Smooth muscle cell (in vitro differentiated cells): ENCODE data around the gene COL27A1. TPM values are rescaled to one million over a fixed set of nuclear protein-coding genes. Genes with fewer than 3 reads are reported as not detected.
A peak's percentile ranks its signal among the peaks of the same experiment; 100 is the strongest.

ENCODE experiments used
- DNase-seq: peaks from one replicate; lab custom pipeline; 2025; ENCODE audit not compliant: unreplicated experiment; lab: John Stamatoyannopoulos, UW
- H2AFZ ChIP-seq: fragments of 200-600 bp; sonication (generic); 2 replicates; pipeline ENCODE4 v1.6.0; 2016; ENCODE audit warnings: antibody characterized with exemption, low read depth, mild to moderate bottlenecking
- H3F3A ChIP-seq: fragments of 200-600 bp; sonication (generic); 2 replicates; pipeline ENCODE4 v1.6.0; 2017; ENCODE audit warnings: antibody characterized with exemption, low read depth
- H3K27ac ChIP-seq: fragments of 200-600 bp; sonication (generic); 2 replicates; pipeline ENCODE4 v1.5.1; 2016; ENCODE audit warnings: low read depth, mild to moderate bottlenecking
- H3K27me3 ChIP-seq: fragments of 200-600 bp; sonication (generic); 2 replicates; pipeline ENCODE4 v1.6.1; 2016; ENCODE audit warnings: low read depth, mild to moderate bottlenecking
- H3K36me3 ChIP-seq: fragments of 200-600 bp; sonication (generic); 2 replicates; pipeline ENCODE4 v1.5.1; 2016; ENCODE audit warnings: low read depth
- H3K4me1 ChIP-seq: fragments of 200-600 bp; sonication (generic); 2 replicates; pipeline ENCODE4 v1.5.1; 2016; ENCODE audit warnings: low read depth
- H3K4me2 ChIP-seq: fragments of 200-600 bp; sonication (generic); 2 replicates; pipeline ENCODE4 v1.6.0; 2016; ENCODE audit warnings: mild to moderate bottlenecking
- H3K4me3 ChIP-seq: fragments of 200-600 bp; sonication (generic); 2 replicates; pipeline ENCODE4 v1.5.1; 2016; ENCODE audit warnings: mild to moderate bottlenecking
- H3K79me2 ChIP-seq: fragments of 200-600 bp; sonication (generic); 2 replicates; pipeline ENCODE4 v1.6.0; 2016; ENCODE audit warnings: low read depth, mild to moderate bottlenecking
- H3K9ac ChIP-seq: fragments of 200-600 bp; sonication (generic); 2 replicates; pipeline ENCODE4 v1.6.0; 2016; ENCODE audit warnings: low read depth
- H3K9me3 ChIP-seq: fragments of 200-600 bp; sonication (generic); replicated peaks from 2 replicates; pipeline ENCODE4 v1.5.1; 2016; ENCODE audit warnings: low read depth
- H4K20me1 ChIP-seq: fragments of 200-600 bp; sonication (generic); 2 replicates; pipeline ENCODE4 v1.6.0; 2016; ENCODE audit warnings: low read depth
- CTCF ChIP-seq: fragments of 200-600 bp; sonication (generic); IDR thresholded peaks from 2 replicates; pipeline ENCODE4 v1.5.1; 2017; ENCODE audit warnings: borderline replicate concordance, mild to moderate bottlenecking, antibody characterized with exemption; ENCODE audit not compliant: insufficient read depth, poor library complexity, severe bottlenecking
- WGBS: methylation state at CpG from one replicate; pipeline ENCODE4 v1.1.7; 2016; ENCODE audit warnings: low lambda C conversion rate; 5-methylcytosine and 5-hydroxymethylcytosine counted together
- polyA plus RNA-seq: library from polyadenylated mRNA; unstranded; fragments of >200 nt; fragmentation: Nextera tagmentation; extraction: Ambion mirVana; gene quantifications from 2 replicates; pipeline ENCODE4 v1.2.1, GENCODE V29; 2016
- total RNA-seq: library from RNA; depleted of rRNA; stranded (reverse); fragments of >200 nt; gene quantifications from 2 replicates; pipeline ENCODE4 v1.2.3, GENCODE V29; 2014

Gene COL27A1
- 18.1 and 20.7 TPM in 2 replicates for total RNA-seq
- 19.9 and 33.5 TPM in 2 replicates for polyA plus RNA-seq

- Histone ChIP-seq H3K4me2 (peak within 1 kb of the TSS; percentile 93), H3K27ac (peak within 1 kb of the TSS; percentile 82), H2AFZ (no peak within 1 kb of the TSS), H4K20me1 (peaks cover 30% of the 10 kb centered on the region), H3K27me3 (no peaks in the 10 kb centered on the region), H3K79me2 (peaks cover 32% of the 10 kb centered on the region), H3K4me3 (peak within 1 kb of the TSS; percentile 61), H3K9ac (peak within 1 kb of the TSS; percentile 61), H3K9me3 (no peaks in the 10 kb centered on the region), H3K4me1 (peaks cover 26% of the 10 kb centered on the region), H3F3A (no peaks in the 10 kb centered on the region), H3K36me3 (no peaks in the 10 kb centered on the region)
- peak; percentile 79 for DNase-seq
- peak; percentile 96 for TF ChIP-seq CTCF
- under 1% methylated on average over 48 of the region's 63 CpGs for WGBS
Measured at GRCh38 chr9:114155263-114155994, at the start of gene COL27A1. Gene COL27A1, plus strand, starts transcription at chr9:114155537. Its CDS starts 414 bp downstream, at chr9:114155951.

GRCh38 chr9:114107286-114108001 is 47.9 kb upstream of the COL27A1 start:
- Histone ChIP-seq H3K79me2 (no peaks in the 10 kb centered on the region), H3K9me3 (no peaks in the 10 kb centered on the region), H3F3A (no peaks in the 10 kb centered on the region), H3K36me3 (no peaks in the 10 kb centered on the region), H3K27me3 (peaks cover 19% of the 10 kb centered on the region), H3K4me2 (no peak overlapping the region), H4K20me1 (no peaks in the 10 kb centered on the region), H2AFZ (peak overlapping the region; percentile 35), H3K4me1 (no peaks in the 10 kb centered on the region), H3K27ac (no peak overlapping the region), H3K4me3 (no peak overlapping the region), H3K9ac (no peak overlapping the region)
- no peak for TF ChIP-seq CTCF
- DNase-seq, result no peak
- 69% methylated on average over 13 of the region's 13 CpGs for WGBS

GRCh38 chr9:114108016-114108833 is 47.1 kb upstream of the COL27A1 start:
- Histone ChIP-seq H3K4me3 (no peak overlapping the region), H3F3A (no peaks in the 10 kb centered on the region), H3K4me1 (no peaks in the 10 kb centered on the region), H3K9ac (no peak overlapping the region), H2AFZ (peak overlapping the region; percentile 35), H3K79me2 (no peaks in the 10 kb centered on the region), H3K4me2 (no peak overlapping the region), H3K27ac (no peak overlapping the region), H3K9me3 (no peaks in the 10 kb centered on the region), H4K20me1 (no peaks in the 10 kb centered on the region), H3K27me3 (peaks cover 19% of the 10 kb centered on the region), H3K36me3 (no peaks in the 10 kb centered on the region)
- peak; percentile 94 for TF ChIP-seq CTCF
- DNase-seq, result peak; percentile 43
- WGBS, result 40% methylated on average over 24 of the region's 28 CpGs
